Caco-2 (cell line): ENCODE data around the gene PLXNA2. TPM values are rescaled to one million over a fixed set of nuclear protein-coding genes. Genes with fewer than 3 reads are reported as not detected.

Experiments
- BruUV-seq: library from RNA; stranded (reverse); fragments of 400-500 nt; replicated peaks from 2 replicates; lab custom pipeline; 2021; lab: Mats Ljungman, UMichigan
- CTCF ChIA-PET: fragments of 300-600 bp; sonication (Branson Sonifier 250); formaldehyde crosslinking; loops from one replicate; lab custom pipeline; 2022; ENCODE audit warnings: antibody characterized with exemption; lab: Charles Lee
- POLR2A ChIA-PET: fragments of 300-600 bp; sonication (Branson Sonifier 250); formaldehyde crosslinking; loops from one replicate; lab custom pipeline; 2022; ENCODE audit warnings: antibody characterized with exemption; lab: Charles Lee
- DNase-seq, 2 experiments: peaks; one replicate each; pipeline versions ENCODE4 v3.0.0 to v3.0.0-alpha.2; 2020 to 2022
- H3K27me3 ChIP-seq: replicated peaks from 2 replicates; pipeline ENCODE4 v1.6.0; 2011; ENCODE audit warnings: low read length; ENCODE audit not compliant: control insufficient read depth, insufficient read depth
- H3K36me3 ChIP-seq: 2 replicates; pipeline ENCODE4 v1.5.1; 2011; ENCODE audit warnings: low read length; ENCODE audit not compliant: control insufficient read depth, insufficient read depth
- H3K4me1 ChIP-seq: fragments of 250-450 bp; sonication (Bioruptor Pico); 2 replicates; pipeline ENCODE4 v1.5.1; 2020; ENCODE audit warnings: mild to moderate bottlenecking
- H3K4me3 ChIP-seq: 2 replicates; pipeline ENCODE4 v1.5.1; 2011; ENCODE audit warnings: low read depth, mild to moderate bottlenecking, control low read depth, low read length
- H3K9me3 ChIP-seq: fragments of 250-450 bp; sonication (Bioruptor Pico); 2 replicates; pipeline ENCODE4 v1.5.1; 2020; ENCODE audit warnings: mild to moderate bottlenecking, moderate library complexity
- H3K27ac Mint-ChIP-seq: one replicate; pipeline ENCODE4 v1.8.0; 2022; ENCODE audit warnings: mixed read lengths; ENCODE audit not compliant: unreplicated experiment
- H3K27me3 Mint-ChIP-seq: one replicate; pipeline ENCODE4 v1.8.0; 2022; ENCODE audit warnings: mixed read lengths; ENCODE audit not compliant: insufficient read depth, unreplicated experiment
- H3K36me3 Mint-ChIP-seq: one replicate; pipeline ENCODE4 v1.8.0; 2022; ENCODE audit warnings: mild to moderate bottlenecking, mixed read lengths; ENCODE audit not compliant: insufficient read depth, unreplicated experiment
- H3K4me1 Mint-ChIP-seq: one replicate; pipeline ENCODE4 v1.8.0; 2022; ENCODE audit warnings: low read depth, mixed read lengths; ENCODE audit not compliant: unreplicated experiment
- H3K4me3 Mint-ChIP-seq: one replicate; pipeline ENCODE4 v1.8.0; 2022; ENCODE audit warnings: mild to moderate bottlenecking, moderate library complexity, mixed read lengths; ENCODE audit not compliant: unreplicated experiment
- H3K9me3 Mint-ChIP-seq: one replicate; pipeline ENCODE4 v1.8.0; 2022; ENCODE audit warnings: mixed read lengths; ENCODE audit not compliant: unreplicated experiment
- intact Hi-C: fragments of 100-400 bp; cut with micrococcal nuclease; formaldehyde crosslinking; loops from one replicate; pipeline ENCODE4 v1.10.0; 2022; ENCODE audit not compliant: unreplicated experiment
- total RNA-seq: library from RNA; stranded (reverse); gene quantifications from 2 replicates; pipeline ENCODE4 v1.2.3, GENCODE V29; 2022
- TF ChIP-seq, protein P1 (sequence below), 2 experiments: fragments of 200-600 bp in 1 of 2; IDR thresholded peaks; 1 replicate in 1 of 2; 2 replicates in 1 of 2; pipeline versions ENCODE4 v1.5.1 to v1.8.0; 2011 to 2022; ENCODE audit warnings: antibody characterized with exemption in 1 of 2, control low read depth in 1 of 2, inconsistent platforms in 1 of 2, low read depth in 1 of 2, low read length in 1 of 2, mild to moderate bottlenecking in 1 of 2, moderate library complexity in 1 of 2; ENCODE audit not compliant: insufficient read depth in 1 of 2, severe bottlenecking in 1 of 2, unreplicated experiment in 1 of 2

Gene PLXNA2
- total RNA-seq, 1 experiment from 2014 or later = 3.2 TPM

DNA sequence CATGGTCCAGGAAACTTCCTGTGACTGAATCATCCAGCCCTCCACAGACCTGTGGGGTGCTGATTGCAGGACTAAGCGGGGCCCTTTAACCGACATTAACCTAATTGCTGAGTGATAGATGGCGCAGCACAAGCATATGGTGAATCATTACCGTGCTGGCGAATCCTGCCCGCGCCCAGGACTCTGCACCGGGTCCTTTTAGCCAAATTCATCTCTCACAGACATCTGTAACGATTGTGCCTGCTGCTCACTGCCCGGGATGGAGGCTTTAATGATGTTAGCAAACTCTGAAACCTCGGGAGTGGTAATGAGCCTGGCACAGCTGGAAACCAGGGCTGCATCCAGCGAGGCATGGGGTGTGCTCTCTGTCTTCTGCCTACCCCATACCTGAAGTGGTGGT lies 185.9 kb downstream of the PLXNA2 start:
- Histone ChIP-seq H3K4me3 (no peak overlapping the region), H3K36me3 (no peaks in the 10 kb centered on the region), H3K9me3 (no peaks in the 10 kb centered on the region), H3K27me3 (no peaks in the 10 kb centered on the region; the same call in 1 of the 2 replicates), H3K4me1 (peaks cover 25% of the 10 kb centered on the region)
- TF ChIP-seq, protein P1, sequence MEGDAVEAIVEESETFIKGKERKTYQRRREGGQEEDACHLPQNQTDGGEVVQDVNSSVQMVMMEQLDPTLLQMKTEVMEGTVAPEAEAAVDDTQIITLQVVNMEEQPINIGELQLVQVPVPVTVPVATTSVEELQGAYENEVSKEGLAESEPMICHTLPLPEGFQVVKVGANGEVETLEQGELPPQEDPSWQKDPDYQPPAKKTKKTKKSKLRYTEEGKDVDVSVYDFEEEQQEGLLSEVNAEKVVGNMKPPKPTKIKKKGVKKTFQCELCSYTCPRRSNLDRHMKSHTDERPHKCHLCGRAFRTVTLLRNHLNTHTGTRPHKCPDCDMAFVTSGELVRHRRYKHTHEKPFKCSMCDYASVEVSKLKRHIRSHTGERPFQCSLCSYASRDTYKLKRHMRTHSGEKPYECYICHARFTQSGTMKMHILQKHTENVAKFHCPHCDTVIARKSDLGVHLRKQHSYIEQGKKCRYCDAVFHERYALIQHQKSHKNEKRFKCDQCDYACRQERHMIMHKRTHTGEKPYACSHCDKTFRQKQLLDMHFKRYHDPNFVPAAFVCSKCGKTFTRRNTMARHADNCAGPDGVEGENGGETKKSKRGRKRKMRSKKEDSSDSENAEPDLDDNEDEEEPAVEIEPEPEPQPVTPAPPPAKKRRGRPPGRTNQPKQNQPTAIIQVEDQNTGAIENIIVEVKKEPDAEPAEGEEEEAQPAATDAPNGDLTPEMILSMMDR (IDR thresholded peaks at IDR 0.05; ENCODE audit: insufficient read depth in 1 of 2, low read depth in 1 of 2, low read length in 1 of 2, severe bottlenecking in 1 of 2, unreplicated experiment in 1 of 2) = no peak
- Mint-ChIP-seq H3K27ac (no peak overlapping the region), H3K36me3 (no peaks in the 10 kb centered on the region), H3K4me1 (peaks cover 16% of the 10 kb centered on the region), H3K27me3 (no peaks in the 10 kb centered on the region), H3K4me3 (no peak overlapping the region), H3K9me3 (no peaks in the 10 kb centered on the region)
- DNase-seq = no peak
- intact Hi-C loops = no loop called here
- POLR2A ChIA-PET = no interaction called here
- CTCF ChIA-PET = no interaction called here
- no TSS peak for BruUV-seq

DNA sequence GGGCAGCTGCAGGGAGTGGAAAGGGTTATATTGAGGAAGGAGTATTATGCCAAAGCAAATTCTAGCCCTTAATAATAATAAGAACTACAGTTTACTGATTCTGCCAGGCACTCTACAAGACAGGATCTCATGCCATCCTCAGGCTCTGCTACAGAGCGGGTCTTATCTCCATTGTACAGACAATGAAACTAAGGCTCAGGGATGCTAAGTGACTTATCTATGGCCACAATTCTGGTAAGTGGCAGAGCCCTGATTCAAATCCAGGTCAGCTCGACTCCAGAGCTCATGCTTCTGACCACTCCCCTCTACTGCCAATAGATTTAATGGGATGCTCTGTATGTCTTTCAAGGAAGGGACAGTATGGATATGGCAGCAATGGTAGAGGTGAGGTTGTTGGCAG lies 187.1 kb downstream of the PLXNA2 start:
- Histone ChIP-seq H3K36me3 (no peaks in the 10 kb centered on the region), H3K4me3 (no peak overlapping the region), H3K9me3 (no peaks in the 10 kb centered on the region), H3K27me3 (no peaks in the 10 kb centered on the region), H3K4me1 (peaks cover 26% of the 10 kb centered on the region)
- H3K4me1 Mint-ChIP-seq = peaks cover 16% of the 10 kb centered on the region
- ChIA-PET POLR2A (no interaction called here), CTCF (no interaction called here)
- intact Hi-C loops = no loop called here
- H3K36me3 Mint-ChIP-seq = no peaks in the 10 kb centered on the region
- no peaks in the 10 kb centered on the region for H3K9me3 Mint-ChIP-seq
- H3K4me3 Mint-ChIP-seq = no peak overlapping the region
- DNase-seq = no peak
- TF ChIP-seq, protein P1 (IDR thresholded peaks at IDR 0.05; ENCODE audit: insufficient read depth in 1 of 2, low read depth in 1 of 2, low read length in 1 of 2, severe bottlenecking in 1 of 2, unreplicated experiment in 1 of 2) = no peak
- no peaks in the 10 kb centered on the region for H3K27me3 Mint-ChIP-seq
- no peak overlapping the region for H3K27ac Mint-ChIP-seq
- no TSS peak for BruUV-seq

DNA sequence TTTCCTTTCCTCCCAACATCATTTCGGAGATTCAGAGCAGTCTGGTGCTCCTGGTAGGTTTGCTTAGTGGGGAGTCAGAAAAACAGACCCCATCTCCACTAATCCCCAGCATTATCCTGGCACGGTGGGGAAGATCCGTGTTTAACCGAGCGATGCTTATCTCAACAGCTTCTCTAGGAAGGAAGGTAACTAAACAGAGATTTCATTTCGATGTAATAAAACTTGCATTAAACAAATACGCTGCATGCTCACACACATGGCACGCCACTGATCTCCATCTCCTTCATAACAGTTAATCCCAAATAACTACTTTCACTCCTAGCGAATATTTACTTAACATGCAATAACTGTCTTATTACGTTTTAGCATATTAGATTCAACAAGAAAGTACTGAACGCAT lies 188.6 kb downstream of the PLXNA2 start:
- DNase-seq = no peak
- H3K27me3 ChIP-seq = no peaks in the 10 kb centered on the region
- peaks cover 35% of the 10 kb centered on the region for H3K4me1 ChIP-seq
- Mint-ChIP-seq H3K27ac (no peak overlapping the region), H3K4me3 (no peak overlapping the region), H3K27me3 (no peaks in the 10 kb centered on the region), H3K4me1 (peaks cover 16% of the 10 kb centered on the region), H3K36me3 (no peaks in the 10 kb centered on the region), H3K9me3 (no peaks in the 10 kb centered on the region)
- POLR2A ChIA-PET = no interaction called here
- no peaks in the 10 kb centered on the region for H3K9me3 ChIP-seq
- H3K36me3 ChIP-seq = no peaks in the 10 kb centered on the region
- H3K4me3 ChIP-seq = no peak overlapping the region
- no TSS peak for BruUV-seq
- CTCF ChIA-PET = interaction anchor here (0.7 to 1.4 kb wide), 2 partner anchors 35 to 135 kb away, joined by 3 to 5 read pairs; no protein-coding TSS in a partner anchor
- TF ChIP-seq, protein P1 (IDR thresholded peaks at IDR 0.05; ENCODE audit: insufficient read depth in 1 of 2, low read depth in 1 of 2, low read length in 1 of 2, severe bottlenecking in 1 of 2, unreplicated experiment in 1 of 2) = no peak
- intact Hi-C loops = no loop called here
